ENCODE data around the gene KRT26.

- TF ChIP-seq FOXM1 (IDR thresholded peaks at IDR 0.05; ENCODE audit: borderline replicate concordance) (no peak), NFRKB (IDR thresholded peaks at IDR 0.05) (no peak), SUZ12 (IDR thresholded peaks at IDR 0.05) (no peak), SP1 (IDR thresholded peaks at IDR 0.05) (no peak), TARDBP (IDR thresholded peaks at IDR 0.05) (no peak)
Observed at GRCh38 chr17:40775945-40776344, 3.9 kb upstream of the KRT26 start.
